Right renal pelvis (tissue), 4 donors: Measurements from ENCODE around the gene ASB15. TPM values are rescaled to one million over a fixed set of nuclear protein-coding genes. Genes with fewer than 3 reads are reported as not detected.

ENCODE experiments used
- DNase-seq, 4 donors: peaks; one replicate each; pipeline ENCODE4 v3.0.0-alpha.2; 2013; ENCODE audit warnings: low read depth in 4 of 4, low spot score in 3 of 4, missing footprints in 1 of 4
- polyA plus RNA-seq, 4 donors: library from polyadenylated mRNA; unstranded; fragments of 120-200 nt; gene quantifications; one replicate each; pipeline ENCODE4 v1.2.1, GENCODE V29; 2013; ENCODE audit not compliant: insufficient read length in 4 of 4

Gene ASB15
- polyA plus RNA-seq, 4 donors, result 1.4 to 2.8 (median 1.6) TPM

DNA sequence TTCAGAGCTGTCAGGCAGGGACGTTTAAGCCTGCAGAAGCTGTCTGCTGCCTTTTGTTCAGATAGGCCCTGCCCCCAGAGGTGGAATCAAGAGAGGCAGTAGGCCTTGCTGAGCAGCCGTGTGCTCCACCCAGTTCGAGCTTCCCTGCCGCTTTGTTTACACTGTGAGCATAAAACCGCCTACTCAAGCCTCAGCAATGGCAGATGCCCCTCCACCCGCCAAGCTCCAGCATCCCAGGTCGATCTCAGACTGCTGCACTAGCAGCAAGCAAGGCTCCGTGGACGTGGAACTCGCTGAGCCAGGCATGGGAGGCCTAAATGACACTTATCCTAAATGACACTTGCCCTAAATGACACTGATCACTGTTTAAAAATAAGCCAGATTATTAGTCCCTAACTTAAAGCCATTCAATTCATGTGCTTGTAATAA lies 6.8 kb upstream of the ASB15 start:
- no peak for DNase-seq

GRCh38 chr7:123598657-123599056 lies 3.0 kb upstream of the ASB15 start:
- DNase-seq, result no peak

DNA sequence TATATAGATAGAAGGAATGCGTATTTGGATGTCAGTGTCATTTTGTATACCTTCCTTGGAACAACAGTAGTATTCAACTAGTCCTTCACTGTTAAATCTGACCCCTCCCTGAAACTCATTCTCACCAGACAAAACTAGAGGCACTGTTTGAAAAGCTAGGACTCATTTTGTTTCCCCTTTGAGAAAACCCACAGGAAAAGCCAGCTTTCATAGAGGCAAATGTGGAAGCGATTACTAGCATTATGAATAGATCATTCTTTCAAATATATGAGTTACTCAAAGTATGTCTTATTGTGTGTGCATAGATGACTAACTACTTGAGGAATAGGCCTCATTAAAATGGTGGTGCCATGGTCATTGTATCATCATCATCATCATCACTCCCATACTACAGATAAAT lies 1.9 kb upstream of the ASB15 start:
- no peak for DNase-seq

DNA sequence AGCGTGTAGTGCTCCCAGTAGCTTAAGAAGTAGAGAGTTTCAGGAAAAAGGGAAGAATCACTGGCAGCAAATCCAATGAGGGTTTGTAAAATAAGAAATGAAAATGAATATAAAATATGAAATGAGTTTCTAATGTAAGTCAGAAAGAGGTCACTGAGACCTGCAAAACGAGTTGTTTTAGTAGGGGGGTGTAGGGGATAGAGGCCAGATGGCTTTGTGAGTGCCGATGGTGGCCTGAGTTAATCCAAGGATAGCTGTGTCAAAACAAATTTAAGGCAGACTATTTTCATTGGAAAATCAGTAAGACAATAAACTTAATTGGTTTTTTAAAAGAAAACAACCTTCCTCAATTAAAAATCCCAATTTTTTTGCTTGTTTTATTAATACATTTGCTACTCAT lies 745 bp upstream of the ASB15 start:
- no peak for DNase-seq

DNA sequence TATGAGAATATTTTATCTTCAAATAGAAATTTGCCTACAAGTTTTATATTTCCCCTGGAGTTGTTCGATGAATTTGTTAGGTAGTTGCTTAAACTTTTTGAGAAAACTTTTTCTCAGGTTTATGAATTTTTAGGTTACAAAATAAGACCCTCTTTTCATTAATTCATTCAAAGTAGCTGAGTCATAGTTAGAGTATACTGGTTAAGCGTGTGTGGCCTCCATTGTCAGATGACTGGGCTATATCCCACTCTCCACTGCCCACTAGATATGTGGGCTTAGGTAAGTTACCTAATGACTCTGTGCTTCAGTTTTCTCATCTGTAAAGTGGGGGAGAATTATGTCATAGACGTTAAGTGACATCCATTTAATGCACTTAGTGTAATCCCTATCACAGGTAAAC lies 1.0 kb downstream of the ASB15 start:
- DNase-seq, result no peak

DNA sequence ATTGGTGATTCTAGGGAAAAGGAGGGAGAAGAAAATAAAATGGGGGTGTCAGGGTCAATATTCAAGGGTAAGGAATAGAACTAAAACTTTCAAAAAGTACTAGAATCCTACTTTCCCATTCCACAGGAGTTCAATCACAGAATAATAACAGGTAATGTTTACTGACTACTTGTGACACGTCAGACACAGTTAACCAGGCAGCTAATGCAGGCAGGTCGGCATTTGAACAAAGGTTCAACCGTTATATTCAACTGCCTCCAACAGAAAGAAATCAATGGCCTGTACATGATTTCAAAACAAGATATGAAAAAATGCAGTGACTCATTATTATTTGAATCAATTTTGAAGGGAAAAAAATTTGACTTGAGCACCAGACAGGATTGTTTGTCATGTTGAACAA lies 3.1 kb downstream of the ASB15 start:
- DNase-seq, result no peak

DNA sequence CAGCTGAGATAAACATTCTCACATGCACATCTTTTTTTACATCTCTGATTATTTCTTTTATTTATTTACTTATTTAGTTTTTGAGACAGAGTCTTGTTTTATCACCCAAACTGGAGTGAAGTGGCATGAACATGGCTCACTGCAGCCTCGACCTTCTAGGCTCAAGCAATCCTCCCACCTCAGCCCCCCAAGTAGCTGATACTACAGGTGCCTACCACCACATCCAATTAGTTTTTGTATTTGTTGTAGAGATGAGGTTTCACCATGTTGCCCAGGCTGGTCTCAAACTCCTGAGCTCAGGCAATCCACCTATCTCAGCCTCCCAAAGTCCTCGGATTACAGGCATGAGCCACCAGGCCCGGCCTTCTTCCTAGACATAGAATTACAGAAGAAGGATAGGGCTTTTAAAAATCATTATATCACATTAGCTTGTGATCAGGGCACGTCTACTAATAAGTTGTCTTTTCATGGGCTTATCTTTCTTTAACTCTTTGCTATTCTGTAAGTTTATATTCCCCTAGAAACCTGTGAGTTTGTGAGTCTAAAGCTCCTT lies 5.9 kb downstream of the ASB15 start:
- DNase-seq, result no peak

- no peak for DNase-seq
These were observed 7.6 kb downstream of the ASB15 start for GRCh38 chr7:123608991-123609882.

GRCh38 chr7:123609883-123610239 lies 8.2 kb downstream of the ASB15 start:
- no peak for DNase-seq

DNA sequence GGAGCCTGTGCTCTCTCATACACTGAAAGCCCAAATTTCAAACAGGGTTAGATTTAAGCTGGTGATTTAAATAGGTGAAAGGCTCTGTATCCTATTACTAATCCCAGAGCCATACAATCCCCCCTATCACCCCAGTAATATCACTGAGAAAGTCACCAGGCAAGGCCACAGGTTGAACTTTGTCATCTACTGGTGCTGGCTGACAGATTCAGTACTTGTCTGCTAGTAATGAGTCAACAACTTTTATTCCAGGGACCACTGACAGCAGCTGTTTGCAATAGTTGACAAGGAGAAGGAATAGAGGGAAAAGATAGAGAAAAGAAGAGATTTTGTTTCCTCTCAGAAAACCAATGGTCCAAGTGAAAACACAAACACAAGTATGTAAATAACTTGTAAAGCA lies 10.4 kb downstream of the ASB15 start:
- DNase-seq, result no peak

DNA sequence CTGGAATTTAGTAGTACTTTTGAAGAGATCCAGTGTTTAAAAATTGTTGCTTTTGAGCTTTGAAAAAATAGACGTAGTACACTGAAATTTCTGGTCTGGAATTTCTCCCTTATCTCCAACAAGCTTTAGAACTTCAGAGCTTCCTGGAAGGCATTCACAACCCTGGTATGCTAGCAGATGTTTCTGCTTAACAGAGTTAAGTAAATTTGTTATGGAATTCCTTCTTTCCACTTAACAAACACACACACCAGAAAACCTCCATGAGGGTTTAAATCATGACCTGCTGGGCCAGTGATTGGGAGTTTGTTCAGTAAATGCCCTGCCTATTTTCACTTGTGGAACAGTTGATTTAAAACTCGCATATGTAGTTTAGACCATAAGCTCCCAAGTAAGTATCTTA lies 13.7 kb downstream of the ASB15 start:
- DNase-seq, result no peak

GRCh38 chr7:123616223-123616622 lies 14.6 kb downstream of the ASB15 start:
- no peak for DNase-seq

- no peak for DNase-seq
These were observed 20.1 kb downstream of the ASB15 start for GRCh38 chr7:123621707-123622106.

GRCh38 chr7:123622660-123623386 lies 21.2 kb downstream of the ASB15 start:
- no peak for DNase-seq

GRCh38 chr7:123624527-123625183 lies 23.0 kb downstream of the ASB15 start:
- DNase-seq, result no peak

- DNase-seq, result no peak
These were observed 23.6 kb downstream of the ASB15 start for GRCh38 chr7:123625254-123625653.

DNA sequence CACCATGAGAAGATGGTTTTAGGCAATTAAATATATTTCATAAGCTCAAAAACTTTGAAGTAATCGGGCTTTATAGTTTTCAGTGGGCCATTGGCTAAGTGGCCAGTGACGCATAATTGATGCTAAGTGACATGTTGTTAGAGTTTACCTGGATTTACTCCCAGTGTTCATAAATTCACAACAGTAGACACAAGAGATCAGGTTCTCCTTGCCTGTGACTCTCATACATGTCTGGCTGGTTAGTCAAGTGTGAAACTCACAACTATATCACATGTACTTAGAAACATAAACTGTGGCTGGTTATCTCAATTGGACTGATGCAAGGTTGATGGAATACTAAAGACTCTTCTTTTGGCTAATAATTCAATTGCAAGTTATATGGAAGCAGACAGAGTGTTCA lies 26.2 kb downstream of the ASB15 start:
- DNase-seq, result no peak

- no peak for DNase-seq
These were observed 27.2 kb downstream of the ASB15 start for GRCh38 chr7:123628829-123629228.

DNA sequence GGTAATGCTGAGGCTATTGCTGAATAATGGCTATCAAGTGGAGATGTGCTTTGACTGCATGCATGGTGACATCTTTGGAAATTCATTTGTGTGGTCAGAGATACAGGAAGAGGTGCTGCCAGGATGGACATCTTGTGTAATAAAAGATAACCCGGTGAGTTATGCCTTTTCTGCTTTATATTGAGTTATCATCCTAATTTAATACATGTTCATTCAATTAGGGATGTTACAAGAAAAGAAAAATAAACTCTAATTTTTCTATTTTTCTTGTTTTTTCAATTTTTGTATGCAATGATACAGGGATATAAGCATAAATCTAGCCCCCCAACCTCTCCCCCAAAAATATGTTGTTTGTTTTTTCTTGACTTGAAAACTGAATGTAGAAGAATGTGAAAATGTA lies 27.7 kb downstream of the ASB15 start:
- DNase-seq, result no peak

- no peak for DNase-seq
These were observed 31.2 kb downstream of the ASB15 start for GRCh38 chr7:123632808-123633207.

- no peak for DNase-seq
These were observed 31.9 kb downstream of the ASB15 start for GRCh38 chr7:123633553-123633952.
